Activated T-helper 1 cell treated with anti-CD3 and anti-CD28 coated beads, Interleukin-2, amount 50 U/mL, for 16 hours (primary cell): ENCODE data around the gene HOXD10.

Source experiments
- DNase-seq, 2 donors: peaks; one replicate each; pipeline ENCODE4 v3.0.0-alpha.2; 2020; ENCODE audit warnings: low read depth in 1 of 2, low spot score in 1 of 2

HOXD10 gene

DNA sequence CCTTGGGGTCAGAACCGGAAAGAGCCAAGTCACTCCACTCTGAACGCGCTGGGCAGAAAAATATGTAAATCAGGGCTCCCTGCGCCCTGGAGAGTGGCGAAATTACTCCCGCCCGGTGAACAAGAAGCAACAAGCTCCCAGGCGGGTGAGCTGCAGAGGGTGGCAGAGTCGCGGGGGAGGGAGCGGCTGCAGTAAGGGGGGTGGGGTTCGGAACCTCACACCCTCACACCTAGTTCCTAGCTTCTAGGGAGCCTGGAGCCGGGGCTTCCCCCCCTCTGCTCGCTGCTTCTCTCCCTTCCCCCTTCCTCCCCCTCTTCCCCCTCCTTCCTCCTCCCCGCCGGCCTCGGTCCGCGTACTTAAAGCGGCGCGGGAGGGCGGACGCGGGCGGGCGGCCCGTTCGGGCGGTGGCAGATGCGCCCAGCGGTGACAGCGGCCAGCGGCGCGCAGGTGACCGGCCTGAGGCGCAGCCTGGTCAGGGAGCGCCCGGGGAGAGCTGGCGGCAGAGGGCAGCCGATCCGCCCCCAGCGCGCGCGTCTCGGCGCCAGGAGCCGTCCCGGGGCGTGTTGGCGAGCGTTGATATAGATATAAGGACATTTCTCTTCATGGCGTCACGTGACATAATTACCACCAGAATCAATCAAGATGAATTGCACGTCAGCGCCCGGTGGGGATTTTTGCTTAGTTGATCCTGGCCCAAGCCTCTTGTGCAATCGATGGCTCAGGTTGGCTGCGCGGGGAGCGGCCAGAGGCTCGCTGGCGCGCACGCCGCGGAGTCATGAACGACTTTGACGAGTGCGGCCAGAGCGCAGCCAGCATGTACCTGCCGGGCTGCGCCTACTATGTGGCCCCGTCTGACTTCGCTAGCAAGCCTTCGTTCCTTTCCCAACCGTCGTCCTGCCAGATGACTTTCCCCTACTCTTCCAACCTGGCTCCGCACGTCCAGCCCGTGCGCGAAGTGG lies 9.7 kb upstream of the HOXD10 start, which contains the start of gene HOXD11:
HOXD11 (plus strand) TSS at position 700 of the 959 bp plus-strand sequence; CDS start at position 776, 76 bp downstream.
- DNase-seq, result no peak

DNA sequence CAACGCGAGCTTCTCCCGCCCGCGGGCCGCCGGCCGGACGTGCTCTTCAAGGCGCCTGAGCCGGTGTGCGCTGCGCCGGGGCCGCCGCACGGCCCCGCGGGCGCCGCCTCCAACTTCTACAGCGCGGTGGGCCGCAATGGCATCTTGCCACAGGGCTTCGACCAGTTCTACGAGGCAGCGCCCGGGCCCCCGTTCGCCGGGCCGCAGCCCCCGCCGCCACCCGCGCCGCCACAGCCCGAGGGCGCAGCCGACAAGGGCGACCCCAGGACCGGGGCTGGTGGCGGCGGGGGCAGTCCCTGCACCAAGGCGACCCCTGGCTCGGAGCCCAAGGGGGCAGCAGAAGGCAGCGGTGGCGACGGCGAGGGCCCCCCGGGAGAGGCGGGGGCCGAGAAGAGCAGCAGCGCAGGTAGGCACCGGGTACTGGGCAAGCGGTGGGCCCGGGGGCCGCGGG lies 8.8 kb upstream of the HOXD10 start:
- no peak for DNase-seq

DNA sequence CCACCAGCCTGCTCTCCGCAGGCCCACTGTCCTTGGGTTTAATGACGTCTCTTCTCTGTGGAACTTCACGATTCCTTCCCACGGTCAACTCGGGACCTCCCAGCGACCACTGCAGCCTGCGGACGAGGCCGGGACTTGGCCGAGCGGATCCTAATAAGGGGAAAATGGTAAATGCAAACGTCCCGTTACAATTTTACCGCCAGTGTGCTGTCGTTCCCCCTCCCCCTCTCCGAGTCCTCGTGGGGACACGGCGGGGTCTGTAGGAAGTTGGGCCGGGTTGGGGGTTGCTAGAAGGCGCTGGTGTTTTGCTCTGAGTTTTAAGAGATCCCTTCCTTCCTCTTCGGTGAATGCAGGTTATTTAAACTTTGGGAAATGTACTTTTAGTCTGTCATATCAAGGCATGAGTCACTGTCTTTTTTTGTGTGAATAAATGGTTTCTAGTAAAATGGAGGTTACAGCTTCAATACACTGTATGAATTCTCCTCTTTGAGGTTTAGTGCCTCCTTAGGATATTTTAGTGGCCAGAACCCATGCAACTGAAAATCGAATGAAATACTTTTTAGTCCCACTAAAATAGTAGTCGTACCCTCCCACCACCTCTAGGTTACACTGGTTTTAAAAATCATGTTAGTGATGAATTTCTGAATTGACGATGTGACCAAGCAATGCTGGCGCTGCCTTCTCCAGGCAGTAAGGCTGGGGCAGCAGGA lies 7.2 kb upstream of the HOXD10 start:
- DNase-seq, result no peak

DNA sequence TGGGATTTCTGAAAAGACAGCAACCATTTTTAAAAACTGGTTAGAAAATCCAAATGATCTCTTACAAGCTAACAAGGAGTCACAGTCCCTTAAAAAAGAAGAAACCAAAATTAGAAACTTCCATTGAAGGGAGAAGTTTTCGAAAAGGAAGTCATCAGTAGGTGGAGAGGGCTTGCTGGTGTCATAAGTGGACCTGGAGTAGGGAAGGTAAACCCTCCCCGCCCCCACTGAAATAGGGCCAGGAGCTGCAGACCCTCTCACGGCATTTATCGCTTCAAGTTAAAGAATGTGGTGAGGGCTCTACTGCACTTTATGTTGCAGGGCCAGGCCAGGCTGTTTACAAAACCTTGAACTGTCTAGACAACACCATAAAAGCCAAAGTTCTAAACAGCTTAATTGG lies 6.6 kb upstream of the HOXD10 start:
- DNase-seq, result no peak

DNA sequence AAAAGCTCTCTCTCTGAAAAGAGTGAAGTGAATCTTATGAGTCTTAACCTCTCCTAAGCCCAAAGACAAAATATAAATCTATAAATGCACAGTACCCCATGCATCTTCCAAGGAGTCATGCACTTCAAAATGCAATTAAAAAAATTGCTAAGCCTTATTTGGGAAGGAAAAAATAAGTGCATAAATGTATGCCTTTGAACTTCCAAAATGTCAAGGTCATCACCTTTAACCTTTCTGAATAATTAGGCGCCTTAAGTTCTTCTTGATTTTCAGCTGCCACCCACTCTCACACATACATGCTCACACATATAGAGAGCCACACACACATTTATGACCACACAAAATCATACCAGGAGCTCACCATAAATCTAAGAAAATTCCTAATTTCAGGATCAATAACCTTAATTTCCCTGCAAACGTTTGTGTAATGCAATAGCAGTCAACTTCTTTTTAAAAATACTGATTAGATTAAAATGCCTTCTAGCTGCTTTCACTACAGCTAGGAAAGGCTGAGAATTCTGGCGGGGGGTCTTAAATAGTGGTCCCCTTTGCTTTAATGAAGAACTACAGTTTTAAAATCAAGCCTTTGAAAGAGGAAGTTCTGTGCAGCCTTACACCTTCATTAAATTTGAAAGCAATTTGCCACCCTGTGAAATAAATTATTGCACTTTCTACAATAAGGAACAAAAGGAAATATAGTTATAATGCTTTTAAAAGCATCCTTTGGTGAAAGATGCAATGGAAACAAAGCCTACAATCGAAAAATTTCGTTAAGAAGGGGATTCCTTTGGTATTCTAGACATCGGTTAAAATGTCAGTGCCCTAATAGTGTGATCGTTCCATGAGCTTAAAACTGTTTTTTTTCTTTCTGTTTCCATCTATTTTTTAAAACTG lies 5.9 kb upstream of the HOXD10 start:
- DNase-seq, result no peak

DNA sequence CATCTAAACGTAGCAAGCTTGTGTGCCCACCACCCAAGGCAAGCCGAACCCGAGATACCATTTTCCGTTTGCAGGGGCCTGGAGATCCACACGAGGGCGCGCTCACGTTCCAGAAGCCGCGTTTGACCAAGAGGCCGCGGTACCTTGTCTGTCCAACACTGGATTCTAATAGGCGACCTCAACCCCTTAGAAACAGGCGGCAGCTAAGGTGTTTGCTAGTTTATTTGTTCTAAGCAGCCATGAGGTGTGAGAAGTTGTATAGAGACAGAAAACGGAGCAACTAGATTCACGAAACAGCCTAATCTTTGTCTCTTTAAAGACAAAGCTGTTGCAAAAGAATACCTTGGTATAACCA lies 5.3 kb upstream of the HOXD10 start:
- no peak for DNase-seq

DNA sequence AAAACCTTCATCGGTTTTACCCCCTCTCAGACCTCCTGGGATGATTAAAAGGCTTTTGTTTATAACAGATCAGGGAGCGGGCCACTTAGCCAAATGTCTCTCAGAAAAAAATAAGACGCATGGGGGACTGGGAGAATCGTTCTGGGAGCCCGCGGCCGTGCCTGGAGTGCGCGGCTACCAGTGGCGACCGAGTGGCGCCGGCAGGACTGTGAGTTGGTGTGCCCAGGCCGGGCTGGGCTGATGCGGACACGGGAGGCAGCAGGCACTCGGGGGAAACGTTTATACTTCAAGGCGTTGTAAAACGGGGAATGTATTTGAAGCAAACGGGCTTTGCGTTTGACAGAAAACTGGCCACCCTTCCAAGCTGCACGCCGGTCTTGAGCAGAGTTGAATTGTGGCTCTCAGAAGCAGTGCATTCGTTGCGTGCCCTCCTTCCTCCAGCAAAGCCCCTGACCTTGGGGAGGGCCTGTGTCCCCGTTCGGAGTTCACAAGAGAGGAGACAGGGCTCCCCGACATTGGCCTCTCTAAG lies 4.7 kb upstream of the HOXD10 start:
- no peak for DNase-seq

DNA sequence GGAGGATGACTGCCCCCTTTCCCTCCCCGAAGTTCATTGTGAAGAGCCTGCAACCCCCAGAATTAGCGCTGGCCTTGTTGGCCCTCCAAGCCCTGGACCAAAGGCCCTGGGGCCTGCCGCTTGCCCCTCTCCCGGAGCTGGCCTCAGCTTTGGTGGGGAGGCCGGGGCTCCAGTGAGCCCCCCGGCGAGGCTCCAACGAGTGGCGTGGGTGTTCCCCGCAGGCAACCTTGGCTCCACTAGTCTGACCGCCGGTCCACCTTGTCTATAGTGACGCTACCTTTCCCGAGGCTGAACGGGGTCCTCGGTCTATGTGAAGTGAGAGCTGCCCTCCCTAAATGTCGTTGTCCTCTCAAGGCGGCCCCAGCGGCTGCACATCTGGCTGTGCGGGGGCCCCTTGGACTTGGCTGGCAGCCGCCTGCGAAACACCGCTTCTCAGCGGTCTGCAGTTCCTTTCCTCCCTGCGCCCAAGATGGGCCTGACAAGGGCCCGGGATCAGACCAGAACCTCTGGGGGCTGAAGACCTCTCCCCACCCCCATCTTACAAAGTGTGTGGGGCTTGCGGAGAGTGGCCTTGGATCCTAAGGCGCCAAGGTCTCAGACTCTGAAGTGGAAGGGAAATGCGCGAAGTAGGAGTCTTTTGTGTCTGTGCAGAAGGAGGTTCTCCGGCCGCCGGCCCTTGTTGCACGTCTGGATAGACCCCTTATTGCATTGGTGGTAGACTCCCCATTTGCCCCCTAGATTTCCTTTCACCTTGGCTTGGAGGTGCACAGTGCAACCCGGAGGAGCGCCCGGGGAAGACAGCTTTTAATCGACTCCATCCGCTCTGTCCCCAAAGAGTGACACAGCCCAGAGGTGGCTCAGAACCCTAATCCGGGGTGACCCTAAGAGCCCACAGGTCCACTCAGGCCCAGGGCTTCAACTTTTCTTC lies 3.9 kb upstream of the HOXD10 start:
- no peak for DNase-seq

DNA sequence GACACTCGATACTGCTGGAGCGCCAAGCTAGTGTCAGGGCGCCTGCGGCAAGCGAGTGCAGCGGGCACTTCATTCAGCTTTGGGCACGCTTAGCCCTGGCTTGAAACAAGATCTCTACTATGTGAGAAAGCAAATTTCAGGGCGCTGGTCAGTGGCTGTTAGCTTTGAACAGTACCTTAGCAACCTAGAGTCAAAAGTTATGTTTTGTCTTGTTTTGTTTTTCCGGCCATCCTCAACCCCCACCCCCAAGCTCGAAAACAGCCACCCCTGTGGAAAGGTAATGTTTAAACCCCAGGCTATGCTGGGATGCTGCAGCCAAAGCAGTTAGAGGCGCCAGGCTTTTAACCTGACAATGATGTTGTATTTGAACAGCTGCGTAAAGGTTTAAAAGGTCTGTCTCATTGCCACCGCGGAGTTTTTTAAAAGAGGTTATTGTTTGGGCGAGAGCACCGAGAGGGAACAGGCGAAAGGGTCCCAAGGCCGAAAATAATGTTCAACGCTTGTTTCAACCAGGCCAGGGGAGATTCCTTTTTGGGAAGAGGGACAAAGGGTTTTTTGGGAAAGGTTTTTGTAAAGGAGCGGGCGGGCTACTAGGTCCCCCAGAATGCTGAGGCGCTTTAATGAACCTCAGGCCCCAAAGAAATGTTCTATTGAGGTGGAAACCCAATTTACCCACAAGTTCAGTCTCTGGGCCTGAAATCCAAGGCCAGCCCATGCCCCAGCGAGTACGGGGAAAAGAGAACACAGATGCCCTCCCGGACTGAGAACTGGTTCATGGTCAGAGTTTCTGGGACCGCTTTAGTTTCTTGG lies 2.3 kb upstream of the HOXD10 start:
- DNase-seq, result no peak

DNA sequence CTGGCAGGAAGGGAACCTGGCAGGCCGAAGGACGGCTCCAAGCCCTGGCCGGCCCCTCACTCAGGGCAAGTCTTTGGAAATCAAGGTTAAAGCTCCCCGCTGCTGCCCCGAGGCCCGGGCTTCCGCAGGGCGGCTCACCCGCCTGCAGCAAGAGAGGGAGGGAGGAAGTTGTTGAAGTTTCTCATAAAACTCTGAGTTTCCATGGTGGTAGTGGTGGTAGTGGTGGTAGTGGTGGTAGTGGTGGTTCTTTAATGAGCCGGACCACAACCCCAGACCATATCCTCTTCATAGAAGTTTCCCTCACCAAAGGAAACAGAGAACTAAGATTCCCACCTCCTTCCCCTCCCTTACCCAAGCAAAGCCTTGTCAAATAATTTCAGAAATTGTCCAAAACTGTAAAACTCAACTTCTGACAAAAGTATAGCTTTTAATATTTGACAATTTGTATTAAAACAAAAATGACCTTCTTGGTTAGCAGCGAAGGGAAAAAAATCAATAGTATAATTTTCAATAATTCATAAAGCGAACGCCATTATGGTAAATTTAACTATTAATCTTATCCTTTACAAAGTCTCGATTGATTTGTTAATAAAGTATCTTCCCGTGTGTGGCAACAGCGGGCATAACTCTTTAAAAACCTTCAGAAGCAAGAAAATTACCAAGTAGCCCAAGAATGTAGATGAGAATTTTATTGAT lies 1.5 kb upstream of the HOXD10 start:
- DNase-seq, result no peak

DNA sequence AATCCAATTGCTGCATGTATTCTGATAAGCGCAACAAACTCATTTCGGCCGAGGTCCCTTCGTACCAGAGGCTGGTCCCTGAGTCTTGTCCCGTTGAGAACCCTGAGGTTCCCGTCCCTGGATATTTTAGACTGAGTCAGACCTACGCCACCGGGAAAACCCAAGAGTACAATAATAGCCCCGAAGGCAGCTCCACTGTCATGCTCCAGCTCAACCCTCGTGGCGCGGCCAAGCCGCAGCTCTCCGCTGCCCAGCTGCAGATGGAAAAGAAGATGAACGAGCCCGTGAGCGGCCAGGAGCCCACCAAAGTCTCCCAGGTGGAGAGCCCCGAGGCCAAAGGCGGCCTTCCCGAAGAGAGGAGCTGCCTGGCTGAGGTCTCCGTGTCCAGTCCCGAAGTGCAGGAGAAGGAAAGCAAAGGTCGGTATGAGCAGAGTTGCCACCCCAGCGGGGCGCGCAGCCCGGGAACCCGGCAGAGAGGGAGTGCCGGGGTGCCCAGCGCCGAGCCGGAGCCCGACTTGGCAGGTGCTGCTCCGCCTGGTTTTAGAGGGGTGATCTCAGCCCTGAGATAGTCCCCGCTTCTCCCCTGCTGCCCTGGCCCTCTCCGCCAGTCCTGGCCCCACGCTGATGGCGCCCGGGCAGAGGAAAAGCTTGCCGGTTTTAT lies 714 bp downstream of the HOXD10 start:
- no peak for DNase-seq

DNA sequence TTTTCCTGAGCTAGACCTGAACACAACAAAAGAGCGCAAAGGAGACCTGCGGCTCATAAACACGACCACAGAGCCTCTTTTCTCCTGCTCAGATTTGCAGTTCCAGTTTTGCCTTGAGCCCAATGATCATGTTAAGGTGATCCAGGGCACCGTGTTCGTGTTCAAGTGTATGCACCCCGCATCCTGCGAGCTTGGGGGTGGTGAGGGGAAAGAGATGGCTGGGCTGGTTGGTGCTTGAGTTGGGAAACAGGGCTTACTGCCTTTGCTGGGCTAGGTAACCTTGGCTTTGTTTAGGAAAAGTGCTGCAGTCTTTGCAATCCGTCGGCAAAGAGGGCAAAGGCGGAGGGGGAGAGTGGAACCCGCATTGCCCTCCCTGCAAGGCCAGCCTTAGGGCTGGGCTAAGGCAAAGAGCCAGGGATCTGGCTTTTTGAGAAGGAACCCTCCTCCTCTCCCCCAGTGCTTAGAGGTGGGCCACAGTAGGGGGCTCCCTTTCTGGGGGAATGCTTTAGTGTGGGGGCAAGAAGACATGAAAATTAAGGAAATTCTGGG lies 1.3 kb downstream of the HOXD10 start:
- DNase-seq, result no peak

DNA sequence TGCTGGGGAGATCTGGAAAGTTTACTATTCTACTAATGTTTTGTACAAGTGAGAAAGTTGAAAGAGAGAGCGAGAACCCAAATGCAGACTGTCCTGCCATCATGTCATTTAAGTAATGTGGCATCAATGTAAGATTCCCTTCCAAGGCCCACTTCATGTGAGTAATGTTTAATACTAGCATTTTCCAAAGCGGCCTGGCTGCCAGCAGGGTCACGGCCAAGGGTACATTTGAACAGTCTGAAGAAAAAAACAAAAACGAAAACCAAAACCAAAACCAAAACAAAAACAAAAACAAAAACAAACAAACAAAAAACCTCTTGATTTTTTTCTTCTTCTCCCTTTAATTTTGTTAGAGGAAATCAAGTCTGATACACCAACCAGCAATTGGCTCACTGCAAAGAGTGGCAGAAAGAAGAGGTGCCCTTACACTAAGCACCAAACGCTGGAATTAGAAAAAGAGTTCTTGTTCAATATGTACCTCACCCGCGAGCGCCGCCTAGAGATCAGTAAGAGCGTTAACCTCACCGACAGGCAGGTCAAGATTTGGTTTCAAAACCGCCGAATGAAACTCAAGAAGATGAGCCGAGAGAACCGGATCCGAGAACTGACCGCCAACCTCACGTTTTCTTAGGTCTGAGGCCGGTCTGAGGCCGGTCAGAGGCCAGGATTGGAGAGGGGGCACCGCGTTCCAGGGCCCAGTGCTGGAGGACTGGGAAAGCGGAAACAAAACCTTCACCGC lies 2.2 kb downstream of the HOXD10 start:
- DNase-seq, result no peak

DNA sequence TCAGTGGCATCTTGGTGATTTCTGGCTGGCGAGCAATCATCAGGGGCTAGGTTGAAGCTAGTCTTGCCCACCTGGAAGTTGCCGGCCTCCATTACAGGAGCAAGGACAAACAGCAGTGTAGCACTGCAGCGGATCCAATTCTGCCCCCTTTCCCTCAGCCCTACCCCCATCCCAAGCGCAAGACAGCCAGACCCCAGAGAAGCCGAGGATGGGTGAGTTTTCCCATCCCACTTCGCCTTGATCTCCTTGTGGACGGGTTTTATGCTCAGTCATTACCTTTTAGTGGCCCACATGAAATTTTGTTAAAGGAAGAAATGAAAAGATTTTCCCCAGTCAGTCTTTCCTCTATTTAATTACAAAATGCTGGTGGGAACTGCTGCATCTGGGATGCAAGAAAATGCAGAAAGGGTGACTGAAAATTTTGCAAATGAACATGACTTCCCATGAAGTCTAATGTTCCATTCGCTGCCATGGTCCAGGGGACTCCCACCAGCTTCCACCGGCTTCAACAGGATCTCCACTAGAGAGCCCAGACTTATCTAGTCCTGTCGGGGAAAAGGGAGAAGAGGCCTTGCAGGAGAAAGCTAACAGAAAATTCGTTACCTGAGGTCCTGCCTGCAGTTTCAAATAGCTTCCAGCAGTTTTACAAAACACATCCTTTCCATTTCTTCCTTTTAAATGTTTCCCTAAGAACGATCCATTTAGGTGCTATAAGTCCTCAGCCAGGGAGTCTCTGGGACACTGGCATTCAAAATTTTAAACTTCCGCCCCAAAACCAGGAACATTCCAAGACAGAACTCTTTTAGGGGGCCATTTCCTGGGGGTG lies 4.0 kb downstream of the HOXD10 start:
- no peak for DNase-seq

DNA sequence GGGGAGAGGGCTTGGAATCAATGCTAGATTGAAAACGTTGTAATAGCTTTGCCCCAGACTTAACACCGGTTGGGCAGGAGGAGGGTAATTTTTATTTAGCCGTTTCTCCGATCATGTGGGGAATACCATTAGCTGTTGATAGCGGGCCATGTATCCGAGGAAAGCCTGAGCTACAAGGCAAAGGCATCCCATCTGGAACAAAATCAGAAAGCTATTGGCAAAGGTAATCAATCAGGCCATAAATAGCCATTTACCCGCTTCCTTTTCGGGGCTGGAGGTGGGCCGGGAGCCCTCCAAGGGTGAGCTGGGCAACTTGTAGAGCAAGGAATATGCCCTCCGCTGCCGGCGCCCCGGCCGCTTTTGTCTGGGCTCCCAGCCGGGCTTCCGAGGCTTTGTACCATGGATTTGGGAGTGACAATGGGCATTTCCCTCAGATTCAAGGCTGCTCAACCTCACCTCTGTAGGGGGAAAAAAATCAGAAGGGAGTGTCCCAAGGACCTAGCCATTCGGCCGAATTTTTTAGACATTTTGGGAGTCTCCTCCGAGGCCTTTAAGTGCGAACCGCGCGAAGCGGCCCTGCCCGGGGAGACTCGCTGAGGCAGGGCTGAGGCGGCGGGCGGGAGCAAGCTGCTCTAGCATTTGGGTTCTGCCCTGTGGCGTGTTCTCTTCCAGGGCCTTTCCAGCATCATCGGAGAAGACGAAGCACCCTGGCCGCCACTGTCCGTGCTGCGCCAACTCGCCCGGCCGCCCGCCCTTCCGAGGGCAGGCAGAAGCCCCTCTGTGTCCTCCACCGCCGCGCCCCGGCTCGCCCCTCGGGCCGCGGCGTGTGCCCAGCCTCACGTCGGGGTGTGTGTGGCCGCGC lies 4.8 kb downstream of the HOXD10 start:
- no peak for DNase-seq
